K562 (cell line): Measurements from ENCODE around the gene NEURL1. TPM values are rescaled to one million over a fixed set of nuclear protein-coding genes. Genes with fewer than 3 reads are reported as not detected.

Experiments used
- ATF1 ChIP-seq, 2 experiments: fragments of 450-650 bp in 1 of 2; IDR thresholded peaks; 2 replicates each; pipeline ENCODE4 v1.6.1; 2016; ENCODE audit warnings: missing compliant biosample characterization in 1 of 2, missing genetic modification characterization in 1 of 2
- CBX1 ChIP-seq: sonication (generic); IDR thresholded peaks from 2 replicates; pipeline ENCODE4 v1.6.1; 2016; ENCODE audit warnings: antibody characterized with exemption, low read depth, mild to moderate bottlenecking
- MCM5 ChIP-seq: fragments of 450-650 bp; IDR thresholded peaks from 2 replicates; pipeline ENCODE4 v1.6.1; 2016; ENCODE audit warnings: low read depth
- MEIS2 ChIP-seq: fragments of 450-650 bp; IDR thresholded peaks from 2 replicates; pipeline ENCODE4 v1.6.1; 2014; ENCODE audit warnings: mild to moderate bottlenecking; ENCODE audit not compliant: partially characterized antibody
- PHB ChIP-seq: fragments of 250-450 bp; sonication (Bioruptor Pico); IDR thresholded peaks from 2 replicates; pipeline ENCODE4 v1.5.0; 2021
- RBM15 ChIP-seq: fragments of 200-400 bp; formaldehyde crosslinking; IDR thresholded peaks from 2 replicates; pipeline ENCODE4 v1.6.1; 2018; ENCODE audit warnings: mild to moderate bottlenecking, low read length, moderate library complexity; ENCODE audit not compliant: insufficient read depth
- ZBTB7A ChIP-seq: IDR thresholded peaks from 2 replicates; pipeline ENCODE4 v1.6.1; 2011; ENCODE audit warnings: low read depth, mild to moderate bottlenecking, low read length, moderate library complexity, borderline replicate concordance; ENCODE audit not compliant: control insufficient read depth
- ZKSCAN1 ChIP-seq: fragments of 150-350 bp; IDR thresholded peaks from 2 replicates; pipeline ENCODE4 v1.6.1; 2016; ENCODE audit warnings: low read depth, low read length
- ZNF384 ChIP-seq: IDR thresholded peaks from 2 replicates; pipeline ENCODE4 v1.6.1; 2012; ENCODE audit warnings: low read depth, low read length, improper control_type of control experiment
- ZNF445 ChIP-seq: fragments of 250-450 bp; sonication (Bioruptor Pico); IDR thresholded peaks from 2 replicates; pipeline ENCODE4 v1.4.0; 2020; ENCODE audit warnings: low read depth, mild to moderate bottlenecking, moderate library complexity
- ZNF75A ChIP-seq: fragments of 450-650 bp; formaldehyde crosslinking; IDR thresholded peaks from 2 replicates; pipeline ENCODE4 v1.4.0; 2020; ENCODE audit warnings: mild to moderate bottlenecking
- polyA plus RNA-seq, 8 experiments: library from polyadenylated mRNA; depleted of rRNA in 4 of 8; stranded (reverse) in 5 of 8; unstranded in 3 of 8; fragments of >200 nt; fragmentation: Nextera tagmentation in 2 of 8; fragmentation: Illumina TruSeq in 1 of 8; extraction: Ambion mirVana in 2 of 8; extraction: Trizol in 1 of 8; gene quantifications; 2 replicates each; pipeline versions ENCODE4 v1.2.1 to v1.2.3, GENCODE V29; 2011 to 2014; ENCODE audit warnings: inconsistent platforms in 1 of 8, missing spikeins in 1 of 8
- total RNA-seq, 7 experiments: library from RNA; depleted of rRNA in 6 of 7; stranded (reverse); fragments of >200 nt in 6 of 7; fragmentation: Illumina TruSeq in 2 of 7; extraction: Trizol in 2 of 7; gene quantifications; 2 replicates each; pipeline versions ENCODE4 v1.2.1 to v1.2.3, GENCODE V29; 2011 to 2021; ENCODE audit warnings: low replicate concordance in 1 of 7
- TF ChIP-seq, protein P1 (sequence below): fragments of 450-650 bp; IDR thresholded peaks from 2 replicates; pipeline ENCODE4 v1.6.1; 2017; ENCODE audit warnings: antibody characterized with exemption, mild to moderate bottlenecking
- TF ChIP-seq, protein P2 (sequence below): fragments of 450-650 bp; IDR thresholded peaks from 2 replicates; pipeline ENCODE4 v1.6.1; 2016; ENCODE audit warnings: antibody characterized with exemption
- TF ChIP-seq, protein P3 (sequence below): fragments of 450-650 bp; formaldehyde crosslinking; IDR thresholded peaks from 2 replicates; pipeline ENCODE4 v1.4.0; 2022; ENCODE audit warnings: missing genetic modification characterization
- TF ChIP-seq, protein P4 (sequence below): sonication (generic); formaldehyde crosslinking; IDR thresholded peaks from 2 replicates; pipeline ENCODE4 v1.9.0; 2022; ENCODE audit warnings: mild to moderate bottlenecking, missing genetic modification reagents
- TF ChIP-seq, protein P5 (sequence below): fragments of 450-650 bp; IDR thresholded peaks from 2 replicates; pipeline ENCODE4 v1.6.1; 2016

Gene NEURL1
- total and polyA plus RNA-seq, 9 of the 15 experiments (the other 6 are each of a cell fraction or from before 2014, with no cell fraction given) = 0.01 to 0.45 (median 0.16) TPM; not detected in 5

DNA sequence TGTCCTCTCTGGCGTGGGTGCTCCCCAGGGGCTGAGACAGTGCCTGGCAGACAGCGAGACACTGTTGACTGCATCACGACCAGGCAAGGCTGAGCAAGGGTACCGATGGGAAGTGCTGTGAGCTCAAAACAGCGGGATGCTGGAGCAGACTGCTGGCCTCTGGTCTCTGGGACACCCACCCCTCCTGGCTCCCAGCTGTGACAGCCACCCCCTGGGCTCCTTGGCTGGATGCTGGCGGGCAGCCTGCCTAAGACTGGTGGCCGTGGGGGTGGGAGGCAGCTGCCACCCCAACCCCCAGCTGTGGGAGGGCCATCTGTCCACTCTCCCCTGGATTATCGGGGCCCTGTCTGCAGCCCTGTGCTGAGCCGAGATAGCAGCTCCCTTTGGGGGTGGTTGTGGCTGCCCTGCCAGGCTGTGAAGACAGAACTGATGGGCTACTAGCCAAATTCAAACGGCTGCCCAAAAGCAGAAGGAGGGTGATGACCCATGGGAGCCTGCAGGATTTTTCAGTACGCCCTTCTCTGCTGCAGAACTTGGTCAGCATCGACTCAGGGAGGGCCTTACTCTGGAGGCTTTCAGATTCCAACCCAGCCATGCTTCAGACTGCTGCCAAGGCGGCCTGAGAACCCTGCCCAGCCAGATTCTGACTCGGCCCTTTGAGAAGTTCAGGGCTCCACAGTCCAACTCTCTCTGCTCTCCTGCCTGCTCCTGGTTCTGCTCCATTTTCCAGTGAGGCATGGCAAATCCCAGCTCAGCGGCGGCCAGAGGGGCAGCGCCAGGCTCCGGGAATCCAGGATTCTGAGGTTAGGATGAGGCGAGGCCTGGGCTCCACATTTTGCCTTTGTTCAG lies 125.3 kb downstream of the NEURL1 start (continued):
- TF ChIP-seq CBX1 = 0 out of 2 replicates have a peak, but pooled peaks have one; percentile 32
- no peak for TF ChIP-seq RBM15
- TF ChIP-seq, protein P1, sequence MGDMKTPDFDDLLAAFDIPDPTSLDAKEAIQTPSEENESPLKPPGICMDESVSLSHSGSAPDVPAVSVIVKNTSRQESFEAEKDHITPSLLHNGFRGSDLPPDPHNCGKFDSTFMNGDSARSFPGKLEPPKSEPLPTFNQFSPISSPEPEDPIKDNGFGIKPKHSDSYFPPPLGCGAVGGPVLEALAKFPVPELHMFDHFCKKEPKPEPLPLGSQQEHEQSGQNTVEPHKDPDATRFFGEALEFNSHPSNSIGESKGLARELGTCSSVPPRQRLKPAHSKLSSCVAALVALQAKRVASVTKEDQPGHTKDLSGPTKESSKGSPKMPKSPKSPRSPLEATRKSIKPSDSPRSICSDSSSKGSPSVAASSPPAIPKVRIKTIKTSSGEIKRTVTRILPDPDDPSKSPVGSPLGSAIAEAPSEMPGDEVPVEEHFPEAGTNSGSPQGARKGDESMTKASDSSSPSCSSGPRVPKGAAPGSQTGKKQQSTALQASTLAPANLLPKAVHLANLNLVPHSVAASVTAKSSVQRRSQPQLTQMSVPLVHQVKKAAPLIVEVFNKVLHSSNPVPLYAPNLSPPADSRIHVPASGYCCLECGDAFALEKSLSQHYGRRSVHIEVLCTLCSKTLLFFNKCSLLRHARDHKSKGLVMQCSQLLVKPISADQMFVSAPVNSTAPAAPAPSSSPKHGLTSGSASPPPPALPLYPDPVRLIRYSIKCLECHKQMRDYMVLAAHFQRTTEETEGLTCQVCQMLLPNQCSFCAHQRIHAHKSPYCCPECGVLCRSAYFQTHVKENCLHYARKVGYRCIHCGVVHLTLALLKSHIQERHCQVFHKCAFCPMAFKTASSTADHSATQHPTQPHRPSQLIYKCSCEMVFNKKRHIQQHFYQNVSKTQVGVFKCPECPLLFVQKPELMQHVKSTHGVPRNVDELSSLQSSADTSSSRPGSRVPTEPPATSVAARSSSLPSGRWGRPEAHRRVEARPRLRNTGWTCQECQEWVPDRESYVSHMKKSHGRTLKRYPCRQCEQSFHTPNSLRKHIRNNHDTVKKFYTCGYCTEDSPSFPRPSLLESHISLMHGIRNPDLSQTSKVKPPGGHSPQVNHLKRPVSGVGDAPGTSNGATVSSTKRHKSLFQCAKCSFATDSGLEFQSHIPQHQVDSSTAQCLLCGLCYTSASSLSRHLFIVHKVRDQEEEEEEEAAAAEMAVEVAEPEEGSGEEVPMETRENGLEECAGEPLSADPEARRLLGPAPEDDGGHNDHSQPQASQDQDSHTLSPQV = peak; percentile 89
- no peak for TF ChIP-seq ZNF75A (CRISPR knock-in tag)
- TF ChIP-seq, protein P2, sequence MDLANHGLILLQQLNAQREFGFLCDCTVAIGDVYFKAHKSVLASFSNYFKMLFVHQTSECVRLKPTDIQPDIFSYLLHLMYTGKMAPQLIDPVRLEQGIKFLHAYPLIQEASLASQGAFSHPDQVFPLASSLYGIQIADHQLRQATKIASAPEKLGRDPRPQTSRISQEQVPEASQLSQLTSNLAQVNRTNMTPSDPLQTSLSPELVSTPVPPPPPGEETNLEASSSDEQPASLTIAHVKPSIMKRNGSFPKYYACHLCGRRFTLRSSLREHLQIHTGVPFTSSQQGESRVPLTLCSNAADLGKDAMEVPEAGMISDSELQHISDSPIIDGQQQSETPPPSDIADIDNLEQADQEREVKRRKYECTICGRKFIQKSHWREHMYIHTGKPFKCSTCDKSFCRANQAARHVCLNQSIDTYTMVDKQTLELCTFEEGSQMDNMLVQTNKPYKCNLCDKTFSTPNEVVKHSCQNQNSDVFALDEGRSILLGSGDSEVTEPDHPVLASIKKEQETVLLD = peak; percentile 74; the same call in 1 of the 2 replicates
- TF ChIP-seq ZNF384 = no peak
- TF ChIP-seq, protein P3, sequence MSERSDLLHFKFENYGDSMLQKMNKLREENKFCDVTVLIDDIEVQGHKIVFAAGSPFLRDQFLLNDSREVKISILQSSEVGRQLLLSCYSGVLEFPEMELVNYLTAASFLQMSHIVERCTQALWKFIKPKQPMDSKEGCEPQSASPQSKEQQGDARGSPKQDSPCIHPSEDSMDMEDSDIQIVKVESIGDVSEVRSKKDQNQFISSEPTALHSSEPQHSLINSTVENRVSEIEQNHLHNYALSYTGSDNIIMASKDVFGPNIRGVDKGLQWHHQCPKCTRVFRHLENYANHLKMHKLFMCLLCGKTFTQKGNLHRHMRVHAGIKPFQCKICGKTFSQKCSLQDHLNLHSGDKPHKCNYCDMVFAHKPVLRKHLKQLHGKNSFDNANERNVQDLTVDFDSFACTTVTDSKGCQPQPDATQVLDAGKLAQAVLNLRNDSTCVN = no peak
- no peak for TF ChIP-seq ATF1 (CRISPR knock-in tag; IDR thresholded peaks at IDR 0.05)
- peak; percentile 44; the same call in 1 of the 2 replicates for TF ChIP-seq ATF1 (tag; IDR thresholded peaks at IDR 0.05)
- peak; percentile 58 for TF ChIP-seq MEIS2
- TF ChIP-seq MCM5 = no peak
- TF ChIP-seq ZKSCAN1 = peak; percentile 72
- TF ChIP-seq, protein P4, sequence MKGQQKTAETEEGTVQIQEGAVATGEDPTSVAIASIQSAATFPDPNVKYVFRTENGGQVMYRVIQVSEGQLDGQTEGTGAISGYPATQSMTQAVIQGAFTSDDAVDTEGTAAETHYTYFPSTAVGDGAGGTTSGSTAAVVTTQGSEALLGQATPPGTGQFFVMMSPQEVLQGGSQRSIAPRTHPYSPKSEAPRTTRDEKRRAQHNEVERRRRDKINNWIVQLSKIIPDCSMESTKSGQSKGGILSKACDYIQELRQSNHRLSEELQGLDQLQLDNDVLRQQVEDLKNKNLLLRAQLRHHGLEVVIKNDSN (CRISPR knock-in tag) = no peak
- TF ChIP-seq PHB (CRISPR knock-in tag) = no peak
- no peak for TF ChIP-seq ZNF445 (CRISPR knock-in tag)
- peak; percentile 59; the same call in 1 of the 2 replicates for TF ChIP-seq ZBTB7A
- TF ChIP-seq, protein P5, sequence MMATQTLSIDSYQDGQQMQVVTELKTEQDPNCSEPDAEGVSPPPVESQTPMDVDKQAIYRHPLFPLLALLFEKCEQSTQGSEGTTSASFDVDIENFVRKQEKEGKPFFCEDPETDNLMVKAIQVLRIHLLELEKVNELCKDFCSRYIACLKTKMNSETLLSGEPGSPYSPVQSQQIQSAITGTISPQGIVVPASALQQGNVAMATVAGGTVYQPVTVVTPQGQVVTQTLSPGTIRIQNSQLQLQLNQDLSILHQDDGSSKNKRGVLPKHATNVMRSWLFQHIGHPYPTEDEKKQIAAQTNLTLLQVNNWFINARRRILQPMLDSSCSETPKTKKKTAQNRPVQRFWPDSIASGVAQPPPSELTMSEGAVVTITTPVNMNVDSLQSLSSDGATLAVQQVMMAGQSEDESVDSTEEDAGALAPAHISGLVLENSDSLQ = 0 out of 2 replicates have a peak, but pooled peaks have one; percentile 5
